ENCODE results near the gene KIAA1755.

The KIAA1755 gene

DNA sequence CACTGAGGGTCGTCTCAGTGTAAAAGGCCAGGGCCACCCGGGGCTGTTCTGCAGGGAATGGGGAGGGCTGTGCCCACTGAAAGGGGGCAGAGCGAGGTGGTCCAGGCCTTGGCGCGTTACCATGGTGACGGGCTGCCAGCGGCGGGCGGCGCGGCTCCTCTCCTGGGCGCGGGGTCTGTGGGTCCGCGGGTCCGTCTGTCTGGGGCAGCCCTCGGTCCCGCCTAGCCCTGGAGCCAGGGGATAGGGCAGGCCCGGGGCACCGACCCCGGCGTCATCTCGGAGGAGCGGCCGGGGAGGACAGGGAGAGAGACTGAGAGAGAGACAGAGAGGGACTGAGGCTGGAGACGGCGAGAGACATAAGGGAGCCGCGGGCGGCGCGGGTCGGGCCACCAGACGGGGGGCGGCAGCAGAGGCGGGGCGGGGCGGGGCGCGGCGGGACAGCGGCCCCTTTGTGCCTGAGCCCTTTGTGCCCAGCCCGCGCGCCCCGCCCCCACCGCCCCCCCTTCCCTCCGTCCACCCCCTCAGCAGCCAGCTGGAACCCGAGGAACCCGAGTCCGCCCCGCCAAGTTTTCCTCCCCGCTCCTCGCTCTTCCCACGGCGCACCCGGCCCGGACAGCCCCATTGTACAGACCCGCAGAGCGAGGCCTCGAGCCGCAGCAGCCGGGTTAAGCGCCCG, at the start of gene KIAA1755:
Gene KIAA1755 (minus strand): TSS at position 358 of the 676 bp plus-strand sequence. CDS start 235 bp downstream, at position 123.
- no peak for DNase-seq

DNA sequence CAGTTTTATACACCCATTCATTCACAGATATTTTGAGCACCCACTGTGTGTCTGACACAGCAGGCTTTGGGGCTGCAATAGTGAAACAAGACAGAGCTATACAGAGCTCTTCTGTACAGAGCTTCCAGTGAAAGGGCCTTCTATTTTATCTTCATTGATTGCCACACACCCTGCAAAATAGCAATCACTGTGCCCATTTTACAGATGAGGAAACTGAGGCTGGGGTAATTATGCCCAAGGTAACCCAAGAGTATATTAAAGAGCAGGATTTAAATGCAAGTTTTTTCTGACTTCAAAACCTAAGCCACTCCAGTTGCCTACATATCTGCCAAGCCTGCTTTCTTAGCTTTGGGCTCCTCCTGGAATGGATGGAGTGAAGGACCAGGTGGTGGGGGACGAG, 47.9 kb upstream of the KIAA1755 start:
- no peak for DNase-seq

GRCh38 chr20:38308047-38308438, 47.5 kb upstream of the KIAA1755 start:
- DNase-seq = no peak

DNA sequence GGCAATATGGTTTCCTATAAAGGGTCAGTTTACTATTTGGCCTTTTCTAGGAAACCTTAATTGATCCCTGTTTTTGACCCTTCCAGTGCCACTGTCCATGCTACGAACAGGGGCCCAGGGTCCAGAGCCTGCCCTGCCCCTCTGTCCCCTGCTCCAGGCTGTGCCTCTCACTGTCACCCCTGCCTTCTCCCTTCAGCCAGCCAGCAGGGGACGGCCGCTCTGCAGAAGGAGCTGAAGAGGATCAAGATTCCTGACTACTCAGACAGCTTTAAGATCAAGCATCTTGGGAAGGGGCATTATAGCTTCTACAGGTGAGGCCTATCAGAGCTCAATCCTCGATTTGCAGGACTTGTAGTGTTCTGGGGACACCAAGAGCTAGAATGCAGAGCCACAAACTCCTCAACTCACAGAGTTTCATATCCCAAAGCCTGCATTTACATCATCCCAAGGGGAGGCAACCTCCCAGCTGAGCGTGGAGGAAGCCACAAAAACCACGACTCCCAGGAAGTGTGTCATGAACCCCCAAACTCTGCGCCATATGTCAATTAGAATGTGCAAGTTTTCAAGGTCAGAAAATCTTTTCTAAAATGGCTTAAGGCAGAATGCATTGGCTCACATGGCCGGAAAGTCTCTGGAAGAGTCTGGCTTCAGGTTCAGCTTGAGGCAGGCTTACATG, 47.0 kb upstream of the KIAA1755 start:
- DNase-seq = no peak

GRCh38 chr20:38306379-38306778, 45.8 kb upstream of the KIAA1755 start:
- no peak for DNase-seq

DNA sequence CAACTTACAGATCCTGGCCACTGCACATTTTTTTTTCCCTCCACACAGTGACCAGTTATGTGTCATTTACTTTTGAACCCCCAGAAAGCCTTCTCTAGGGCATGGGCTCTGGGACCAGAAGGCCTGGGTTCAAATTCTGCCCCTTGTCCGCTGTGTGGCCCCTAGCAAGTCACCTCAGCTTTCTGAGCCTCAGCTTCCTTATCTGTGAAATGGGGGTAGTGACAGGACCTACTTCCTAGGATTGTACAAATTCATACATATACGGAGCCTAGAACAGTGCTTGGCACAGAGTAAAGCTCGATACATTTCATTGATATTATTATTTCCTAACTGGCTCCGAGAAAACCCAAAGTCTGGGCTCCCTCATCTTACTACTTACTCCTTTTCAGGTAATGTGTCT, 45.0 kb upstream of the KIAA1755 start:
- no peak for DNase-seq

GRCh38 chr20:38304845-38305447, 44.4 kb upstream of the KIAA1755 start:
- no peak for DNase-seq

DNA sequence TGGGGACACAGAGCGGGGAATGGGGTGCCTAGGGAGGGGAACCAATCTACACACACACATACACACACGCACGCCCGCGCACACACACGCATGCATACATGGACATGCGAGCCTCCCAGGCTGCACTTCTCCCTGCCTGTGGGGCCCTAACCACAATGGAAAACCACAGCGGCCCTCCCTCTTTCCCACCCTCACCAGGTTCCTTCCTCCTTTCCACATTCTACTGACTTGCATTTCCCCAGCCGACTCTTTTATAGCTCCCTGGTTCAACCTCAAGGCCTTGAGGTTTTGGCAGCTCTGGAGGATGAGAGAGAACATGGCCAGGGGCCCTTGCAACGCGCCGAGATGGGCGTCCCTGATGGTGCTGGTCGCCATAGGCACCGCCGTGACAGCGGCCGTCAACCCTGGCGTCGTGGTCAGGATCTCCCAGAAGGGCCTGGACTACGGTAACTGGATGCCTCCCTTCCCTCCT, 43.4 kb upstream of the KIAA1755 start, which contains the start of gene BPI:
Gene BPI (plus strand): TSS at position 249 of the 472 bp plus-strand sequence. CDS start 68 bp downstream, at position 317.
- DNase-seq = no peak

GRCh38 chr20:38302786-38303185, 42.3 kb upstream of the KIAA1755 start:
- no peak for DNase-seq

DNA sequence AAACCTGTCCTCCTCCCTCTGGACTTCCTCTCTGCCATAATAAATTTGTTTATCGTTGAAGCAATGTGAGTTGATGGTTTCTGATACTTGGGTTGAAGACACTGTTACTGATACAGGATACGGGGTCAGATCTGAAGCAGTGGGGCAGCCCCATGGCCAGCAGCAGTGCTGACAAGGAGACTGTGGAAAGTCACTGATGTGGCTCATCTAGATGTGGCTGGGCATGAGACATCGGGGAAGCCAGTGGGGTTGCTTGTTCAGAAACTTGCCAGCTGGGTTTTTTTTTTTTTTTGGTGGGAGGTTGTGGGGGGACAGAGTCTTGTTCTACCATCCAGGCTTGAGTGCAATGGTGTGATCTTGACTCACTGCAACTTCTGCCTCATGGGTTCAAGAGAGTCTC, 40.8 kb upstream of the KIAA1755 start:
- DNase-seq = no peak

DNA sequence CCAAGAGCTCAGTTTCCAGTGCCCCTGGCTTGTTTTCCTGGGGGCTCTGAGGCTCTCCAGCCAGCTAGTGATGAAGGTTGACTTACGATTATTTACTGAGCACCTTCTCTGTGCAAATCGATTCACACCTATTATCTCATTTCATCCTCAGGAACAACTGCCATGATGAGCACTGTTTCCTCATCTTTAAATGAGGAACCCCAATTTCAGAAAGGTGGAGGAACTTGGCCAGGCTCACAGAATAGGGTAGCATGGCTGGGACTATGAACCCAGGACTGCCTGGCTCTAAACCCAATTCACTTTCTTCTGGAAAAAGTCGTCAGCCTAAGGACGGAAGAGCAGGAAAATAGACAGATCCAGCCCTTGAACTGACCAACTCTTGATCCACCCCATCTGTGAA, 39.9 kb upstream of the KIAA1755 start:
- DNase-seq = no peak

GRCh38 chr20:38299963-38300362, 39.4 kb upstream of the KIAA1755 start:
- DNase-seq = no peak

DNA sequence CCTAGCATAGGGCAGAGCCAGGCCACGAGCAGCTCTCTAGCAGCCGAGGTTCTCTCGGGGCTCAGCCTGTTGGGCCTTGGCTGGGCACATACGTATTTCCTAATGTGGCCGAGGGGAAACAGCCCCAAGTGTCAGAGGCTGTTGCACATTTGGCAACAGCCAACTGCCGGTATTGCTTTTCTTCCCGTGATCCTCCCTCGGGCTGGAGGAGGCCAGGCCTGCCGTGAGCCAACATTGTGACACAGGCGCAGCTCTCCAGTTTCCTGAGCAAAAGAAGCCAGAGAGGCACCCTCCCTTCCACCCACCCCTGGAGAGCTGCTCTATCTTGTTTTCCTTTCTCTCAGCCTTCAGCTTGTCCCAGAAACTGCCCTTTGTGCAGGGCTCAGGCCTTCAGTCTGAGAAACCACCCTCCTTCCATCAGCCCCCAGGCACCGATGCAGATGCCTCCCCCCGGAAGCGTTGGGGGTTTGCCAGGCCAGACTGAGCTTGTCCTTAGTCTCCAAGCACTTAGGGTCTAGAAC, 38.3 kb upstream of the KIAA1755 start:
- no peak for DNase-seq

DNA sequence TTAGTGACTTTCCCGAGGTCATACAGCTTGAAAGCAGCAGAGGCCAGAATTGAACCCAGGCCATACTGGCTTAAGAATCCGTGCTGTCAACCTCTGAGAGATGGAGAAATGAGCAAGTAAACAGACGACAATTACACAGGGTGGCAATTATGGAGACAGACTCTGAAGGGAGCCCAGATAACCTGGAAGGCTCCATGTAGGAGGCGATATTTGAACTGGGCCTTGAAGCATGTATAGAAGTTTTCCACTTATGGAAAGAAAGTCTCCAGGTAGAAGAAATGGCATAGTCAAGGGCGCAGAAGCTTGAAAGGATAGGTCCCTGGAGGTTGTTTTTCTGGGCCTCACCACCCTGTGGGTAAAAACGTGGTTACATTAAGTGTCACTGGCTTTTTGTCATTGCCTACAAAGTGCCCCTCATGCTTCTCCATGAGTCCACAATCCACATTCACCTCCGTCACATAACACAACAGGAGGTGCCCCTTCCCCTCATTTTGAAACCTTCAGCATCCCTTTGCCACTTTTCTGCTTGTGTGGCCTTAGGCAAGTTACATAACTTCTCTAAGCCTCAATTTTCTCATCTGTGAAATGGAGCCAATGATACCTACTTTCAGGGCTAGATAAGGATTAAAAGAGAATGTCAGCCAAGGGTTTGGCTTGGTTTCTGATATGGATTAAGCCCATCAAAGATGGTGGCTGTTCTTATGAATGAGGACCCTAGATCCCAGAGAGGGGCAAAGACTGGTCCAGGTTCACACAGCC, 37.6 kb upstream of the KIAA1755 start:
- DNase-seq = no peak

- no peak for DNase-seq
Measured at GRCh38 chr20:38296433-38296832, 35.9 kb upstream of the KIAA1755 start.

DNA sequence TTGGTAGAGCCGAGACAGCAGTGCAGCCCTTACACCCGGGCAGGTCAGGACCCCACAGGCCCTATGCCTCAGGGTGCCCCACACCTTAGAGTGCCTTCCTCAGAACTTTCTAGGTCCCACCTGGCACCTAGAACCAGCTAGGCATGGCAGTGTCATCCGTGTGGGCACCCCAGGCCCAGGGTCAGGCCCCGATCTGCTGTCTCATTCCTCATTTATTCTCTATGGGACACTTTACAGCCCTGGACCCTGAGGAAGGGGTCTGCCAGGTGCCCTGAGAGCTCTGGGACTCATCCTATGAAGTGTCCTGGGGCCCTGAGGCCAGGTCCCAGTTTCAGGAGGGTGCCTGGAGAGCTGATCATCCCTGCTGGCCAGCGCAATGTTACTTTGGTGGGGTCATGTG, 35.3 kb upstream of the KIAA1755 start:
- no peak for DNase-seq

DNA sequence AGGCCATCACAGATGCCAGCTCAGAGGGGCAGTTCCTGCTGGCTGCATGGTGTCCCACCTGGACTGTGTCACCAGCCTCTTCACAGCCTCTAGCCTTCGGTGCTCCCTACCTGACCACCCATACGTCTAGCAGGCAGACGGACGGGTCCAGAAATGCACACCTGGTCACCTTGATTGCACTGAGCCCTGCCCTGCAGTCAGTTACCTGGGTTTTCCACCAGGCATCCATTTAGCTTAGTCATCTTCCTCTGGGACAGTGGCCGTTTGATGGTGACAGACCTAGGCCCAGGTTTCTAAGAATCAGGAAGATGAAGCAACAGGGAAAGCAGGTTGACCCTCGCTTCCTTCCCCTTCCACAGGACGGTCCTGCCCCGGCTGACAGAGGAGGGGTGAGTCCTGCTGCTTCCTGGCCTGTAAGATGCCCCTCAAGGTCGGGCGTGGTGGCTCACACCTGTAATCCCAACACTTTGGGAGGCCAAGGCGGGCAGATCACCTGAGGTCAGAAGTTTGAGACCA, 33.6 kb upstream of the KIAA1755 start:
- no peak for DNase-seq

DNA sequence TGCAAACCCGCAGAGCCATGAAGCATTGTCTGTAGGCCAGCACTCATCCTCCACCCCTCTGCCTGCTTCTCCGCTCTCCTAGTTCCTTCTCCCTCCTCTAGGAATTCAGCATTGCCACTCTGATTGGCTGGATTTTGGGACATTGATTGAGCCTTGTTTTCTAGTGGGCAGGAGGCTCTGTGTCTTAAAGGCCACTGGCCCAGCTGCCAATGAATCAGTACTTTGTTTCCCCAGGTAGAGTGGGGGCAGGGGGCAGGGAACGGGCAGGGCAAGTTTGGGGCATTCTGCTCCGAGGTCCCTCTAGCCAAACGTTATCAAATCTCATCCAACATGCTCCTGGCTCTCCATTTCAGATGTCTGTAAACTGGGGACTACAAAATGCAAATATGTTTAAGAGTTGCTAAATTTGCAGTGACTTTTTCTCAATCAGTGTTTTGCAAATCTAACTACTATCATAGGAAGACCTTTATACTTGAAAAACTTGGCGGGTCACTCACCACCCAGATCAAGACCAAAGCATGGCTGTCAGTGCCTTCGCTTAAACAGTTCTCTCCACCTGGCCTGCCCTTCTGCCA, 33.0 kb upstream of the KIAA1755 start:
- no peak for DNase-seq

DNA sequence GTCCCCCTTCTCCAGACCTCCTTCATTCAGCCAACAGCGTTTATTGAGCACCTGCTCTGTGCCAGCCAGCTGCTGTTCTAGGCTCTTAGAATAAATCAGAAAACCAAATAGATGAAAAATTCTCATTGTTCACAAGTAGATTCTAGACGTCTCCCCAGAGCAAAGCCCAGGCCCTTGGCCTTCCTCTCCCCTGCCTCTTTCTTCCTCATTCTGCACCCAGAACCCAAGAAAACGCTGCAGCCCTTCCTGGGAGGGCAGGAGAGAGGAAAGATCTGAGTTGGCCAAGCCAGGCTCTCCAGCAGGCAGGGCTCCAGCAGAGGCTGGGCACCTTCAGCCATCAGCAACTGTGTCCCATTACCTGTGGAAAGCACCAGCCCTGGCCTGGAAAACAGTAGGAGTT, 31.4 kb upstream of the KIAA1755 start:
- DNase-seq = no peak

- DNase-seq = no peak
Measured at GRCh38 chr20:38290829-38291814, 30.6 kb upstream of the KIAA1755 start.

Measured in NCI-H1436 treated with DMSO at 0.1 percent for 48 hours (cell line).